GM21737 (cell line): ENCODE measurements around the gene KAT8.
"Not testable (repeated sequence)": the region's sequence is repeated elsewhere in the genome, so short reads cannot be mapped to it uniquely, and the experiment has no call there.

ENCODE experiments used
- ATAC-seq: cut with Tn5 transposase; IDR thresholded peaks from one replicate; pipeline ENCODE4 v1.9.1; 2021; ENCODE audit warnings: mild to moderate bottlenecking, moderate library complexity; ENCODE audit not compliant: unreplicated experiment

KAT8 gene

DNA sequence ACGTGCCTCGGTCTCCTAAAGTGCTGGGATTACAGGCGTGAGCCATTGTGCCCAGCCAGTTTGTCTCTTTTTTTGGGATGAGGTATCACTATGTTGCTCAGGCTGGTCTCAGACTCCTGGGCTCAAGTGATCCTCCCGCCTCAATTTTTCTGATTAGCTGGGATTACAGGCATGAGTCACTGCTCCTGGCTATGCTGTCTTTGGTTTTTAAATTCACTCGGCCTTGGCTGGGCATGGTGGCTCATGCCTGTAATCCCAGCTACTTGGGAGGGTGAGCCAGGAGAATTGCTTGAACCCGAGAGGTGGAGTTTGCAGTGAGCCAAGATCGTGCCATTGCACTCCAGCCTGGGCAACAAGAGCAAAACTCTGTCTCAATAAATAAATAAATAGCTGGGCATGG is 27.0 kb downstream of the KAT8 start:
- ATAC-seq = not testable (repeated sequence)

DNA sequence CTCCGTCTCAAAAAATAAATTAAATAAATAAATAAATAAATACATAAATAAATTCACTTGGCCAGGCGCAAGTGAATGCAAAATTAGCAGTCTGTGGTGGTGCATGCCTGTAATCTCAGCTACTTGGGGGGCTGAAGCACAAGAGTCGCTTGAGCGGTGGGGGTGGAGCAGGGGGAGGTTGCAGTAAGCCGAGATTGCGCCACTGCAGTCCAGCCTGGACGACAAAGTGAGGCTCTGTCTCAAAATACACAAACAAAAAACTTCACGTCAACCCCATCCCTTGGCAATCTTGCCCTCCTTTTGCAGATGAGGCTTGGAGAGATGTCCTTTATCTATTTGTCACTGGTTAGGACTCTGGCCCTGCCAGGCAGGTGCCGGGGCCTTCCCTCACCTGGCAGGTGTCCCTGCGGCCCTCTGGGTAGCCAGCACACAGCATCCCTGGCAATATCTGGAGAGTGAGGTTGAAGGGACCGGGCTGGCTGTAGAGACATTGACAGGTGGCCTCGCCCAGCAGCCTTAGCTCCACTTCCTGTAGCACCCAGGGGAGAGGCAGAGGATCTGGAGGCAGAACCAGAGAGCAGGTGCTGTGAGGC is 28.0 kb downstream of the KAT8 start:
- ATAC-seq = no peak

DNA sequence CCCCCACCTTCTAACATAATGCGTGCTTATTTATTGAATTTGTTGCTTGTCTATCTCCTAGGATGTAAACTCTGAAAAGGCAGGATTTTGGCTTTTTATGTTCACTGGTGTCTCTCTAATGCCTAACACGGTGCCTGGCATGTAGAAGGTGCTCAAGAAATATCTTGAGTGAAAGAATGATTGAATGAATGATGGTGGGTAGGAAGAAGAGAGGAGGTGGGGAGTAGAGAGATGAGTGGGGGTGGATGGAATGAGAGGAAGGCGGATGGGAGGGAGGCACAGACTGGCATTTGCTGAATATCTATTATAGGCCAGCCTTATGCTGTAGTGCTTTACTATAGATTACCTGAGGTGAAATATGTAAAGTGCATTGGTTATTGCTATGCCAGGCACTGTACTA is 30.1 kb downstream of the KAT8 start:
- no peak for ATAC-seq

DNA sequence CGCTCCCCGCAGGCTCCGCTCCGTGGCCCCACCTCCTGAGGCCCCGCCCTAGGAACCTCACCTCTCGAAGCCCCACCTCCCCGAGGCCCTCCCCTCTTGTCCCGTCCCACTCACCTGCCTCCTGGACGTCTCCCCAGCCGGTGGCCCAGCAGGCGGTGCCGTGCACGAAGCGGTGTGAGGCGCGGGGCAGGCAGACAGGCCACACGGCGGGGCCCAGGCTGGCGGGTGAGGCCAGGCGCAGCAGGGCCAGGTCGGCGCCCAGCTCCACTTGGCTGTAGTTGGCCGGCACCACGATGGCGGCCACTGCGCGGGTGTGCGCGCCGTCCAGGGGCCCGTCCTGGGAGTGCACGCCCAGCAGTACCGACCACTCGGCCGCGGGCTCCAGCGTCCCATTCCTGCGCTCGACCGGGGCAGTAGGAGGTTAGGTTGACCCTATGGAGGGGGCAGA is 30.8 kb downstream of the KAT8 start:
- no peak for ATAC-seq

DNA sequence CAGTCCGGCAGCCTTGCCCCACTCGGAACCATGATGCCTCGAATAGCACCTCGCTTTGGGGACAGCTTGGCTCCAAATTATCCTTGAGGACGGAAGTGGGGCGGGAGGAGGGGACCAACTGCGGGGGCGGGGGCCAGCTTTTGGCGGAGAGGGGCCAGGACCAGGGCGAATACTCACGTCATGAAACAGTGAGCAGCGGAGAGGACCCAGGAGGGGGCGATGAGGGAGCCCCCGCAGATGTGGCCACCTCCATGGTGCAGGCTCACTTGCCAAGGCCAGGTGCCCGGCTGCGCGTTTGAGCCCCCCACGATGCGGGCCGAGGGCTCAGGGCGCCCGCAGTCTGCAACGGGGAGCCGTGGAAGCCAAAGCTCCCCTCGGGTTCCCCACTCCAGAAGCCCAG is 31.4 kb downstream of the KAT8 start:
- ATAC-seq = no peak

DNA sequence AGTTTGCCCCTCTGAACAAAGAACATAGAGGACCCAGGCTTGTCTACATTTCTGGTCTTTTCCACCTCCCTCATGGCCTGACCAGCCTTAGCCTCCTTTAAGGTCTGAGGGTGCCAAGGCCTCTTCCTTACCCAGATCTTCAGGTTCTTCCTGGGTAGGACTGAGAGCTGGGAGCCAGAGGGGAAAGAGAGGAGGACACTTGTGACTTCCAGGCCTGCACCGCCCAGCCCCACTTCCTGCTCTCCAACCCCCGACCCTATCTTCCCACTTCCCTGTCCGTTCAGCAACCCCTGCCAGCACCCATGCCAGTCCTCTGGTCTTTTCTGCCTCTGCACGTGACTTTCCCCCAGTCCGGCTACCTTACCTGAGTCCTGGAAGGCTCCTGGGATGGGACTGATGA is 31.9 kb downstream of the KAT8 start:
- ATAC-seq = no peak

DNA sequence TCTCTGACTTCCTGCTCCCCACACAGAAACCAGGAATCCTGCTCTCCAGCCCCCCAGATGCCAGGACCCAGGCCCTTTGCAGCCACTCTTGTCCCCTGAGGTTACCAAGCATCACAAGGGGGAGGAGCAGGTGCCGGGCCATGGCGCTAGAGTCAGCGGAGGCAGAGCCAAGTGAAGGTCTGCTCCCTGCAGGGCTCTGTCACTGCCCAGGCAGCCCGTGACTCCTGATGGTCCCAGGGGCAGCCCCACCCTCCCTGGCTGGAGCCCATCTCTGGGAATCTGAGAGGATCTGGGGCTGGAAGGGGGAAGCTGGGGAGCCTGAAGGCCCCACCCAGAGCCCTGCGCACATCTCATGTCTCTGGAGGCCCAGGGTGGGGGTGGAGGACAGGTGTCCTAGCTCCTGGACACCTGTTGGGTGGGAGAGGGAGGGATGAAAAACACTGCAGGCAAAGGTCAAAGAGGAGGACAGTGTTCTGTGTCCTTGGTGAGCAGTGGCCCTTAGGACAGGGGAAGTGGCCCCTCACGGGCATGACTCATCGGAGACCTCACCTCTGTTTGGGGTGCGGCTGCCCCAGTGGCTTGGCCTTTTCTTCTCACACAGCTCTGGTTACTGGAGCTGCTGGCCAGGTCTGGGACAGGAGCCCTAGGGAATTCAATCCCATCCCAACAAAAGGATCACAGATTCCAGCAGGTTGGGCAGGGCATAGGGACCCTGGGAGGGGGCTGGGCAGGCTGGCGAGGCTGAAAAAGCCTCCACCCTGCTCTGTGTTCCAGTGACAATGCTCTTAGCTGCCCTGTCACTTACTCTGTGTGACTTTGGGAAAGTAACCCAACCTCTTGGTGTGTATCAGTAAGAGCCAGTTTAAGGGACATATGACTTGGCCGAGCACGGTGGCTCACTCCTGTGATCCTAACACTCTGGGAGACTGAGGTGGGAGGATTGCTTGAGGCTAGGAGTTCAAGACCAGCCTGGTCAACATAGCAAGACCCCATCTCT is 32.7 kb downstream of the KAT8 start, which contains the start of gene PRSS36:
PRSS36 (minus strand) TSS at position 173 of the 997 bp plus-strand sequence; CDS start at position 142, 31 bp downstream.
- no peak for ATAC-seq

DNA sequence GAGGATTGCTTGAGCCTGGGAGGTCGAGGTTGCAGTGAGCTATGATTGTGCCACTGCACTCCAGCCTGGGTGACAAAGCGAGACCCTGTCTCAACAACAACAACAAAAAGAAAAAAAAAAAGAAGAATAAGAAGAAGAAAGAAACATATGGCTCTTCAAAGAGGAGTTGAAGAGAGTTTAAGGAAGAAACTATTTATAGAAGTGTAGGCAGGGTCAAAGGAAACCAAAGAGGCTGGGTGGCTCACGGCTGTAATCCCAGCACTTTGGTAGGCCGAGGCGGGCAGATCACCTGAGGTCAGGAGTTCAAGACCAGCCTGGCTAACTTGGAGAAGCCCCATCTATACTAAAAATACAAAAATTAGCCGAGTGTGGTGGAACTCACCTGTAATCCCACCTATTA is 33.5 kb downstream of the KAT8 start:
- not testable (repeated sequence) for ATAC-seq

DNA sequence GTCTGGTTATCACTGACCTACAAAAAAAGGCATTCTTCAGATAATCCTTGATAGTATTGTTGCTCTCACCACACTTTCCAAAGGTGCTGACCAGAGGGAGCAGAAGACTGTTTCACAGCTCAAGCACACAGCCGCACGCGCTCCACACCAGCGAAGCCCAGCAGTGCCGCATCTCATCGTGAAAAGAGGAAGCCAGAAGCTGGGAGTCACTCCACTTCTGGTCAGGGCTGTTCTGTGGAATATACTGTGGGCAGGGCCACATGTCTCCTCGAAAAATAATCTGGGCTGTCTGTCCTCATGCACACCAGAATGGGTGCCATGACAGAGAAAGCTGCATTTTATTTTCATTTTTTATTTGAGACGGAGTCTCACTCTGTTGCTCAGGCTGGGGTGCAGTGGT is 39.7 kb downstream of the KAT8 start:
- ATAC-seq = no peak

DNA sequence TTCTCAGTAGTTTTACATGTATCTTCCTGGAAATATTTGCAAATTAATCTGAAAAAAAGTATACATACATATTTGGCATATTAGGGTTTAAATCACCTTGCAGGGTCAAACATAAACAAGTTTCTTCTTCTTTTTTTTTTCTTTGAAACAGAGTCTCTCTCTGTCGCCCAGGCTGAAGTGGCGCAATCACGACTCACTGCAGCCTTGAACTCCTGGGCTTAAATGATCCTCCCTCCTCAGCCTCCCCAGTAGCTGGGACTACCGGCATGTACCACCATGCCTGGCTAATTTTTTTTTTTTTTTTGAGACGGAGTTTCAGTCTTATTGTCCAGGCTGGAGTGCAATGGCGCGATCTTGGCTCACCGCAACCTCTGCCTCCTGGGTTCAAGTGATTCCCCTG is 49.9 kb downstream of the KAT8 start:
- ATAC-seq = no peak

DNA sequence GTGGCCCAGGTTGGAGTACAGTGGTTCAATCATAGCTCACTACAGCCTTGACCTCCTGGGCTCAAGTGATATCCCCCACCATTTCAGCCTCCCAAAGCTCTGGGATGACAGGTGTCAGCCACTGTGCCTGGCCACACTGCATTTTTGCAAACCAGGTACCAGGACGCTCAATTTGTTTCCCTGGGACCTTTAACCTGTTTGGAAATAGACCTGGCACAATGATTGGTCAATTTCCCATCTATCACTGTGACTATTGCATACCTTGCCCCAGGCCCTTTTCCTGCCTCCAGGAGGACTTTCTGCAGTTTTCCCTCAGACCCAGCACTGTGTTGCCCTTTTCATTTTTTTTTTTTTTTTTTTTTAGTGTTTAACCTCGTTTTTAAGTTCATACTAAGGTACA is 51.4 kb downstream of the KAT8 start:
- ATAC-seq = no peak

DNA sequence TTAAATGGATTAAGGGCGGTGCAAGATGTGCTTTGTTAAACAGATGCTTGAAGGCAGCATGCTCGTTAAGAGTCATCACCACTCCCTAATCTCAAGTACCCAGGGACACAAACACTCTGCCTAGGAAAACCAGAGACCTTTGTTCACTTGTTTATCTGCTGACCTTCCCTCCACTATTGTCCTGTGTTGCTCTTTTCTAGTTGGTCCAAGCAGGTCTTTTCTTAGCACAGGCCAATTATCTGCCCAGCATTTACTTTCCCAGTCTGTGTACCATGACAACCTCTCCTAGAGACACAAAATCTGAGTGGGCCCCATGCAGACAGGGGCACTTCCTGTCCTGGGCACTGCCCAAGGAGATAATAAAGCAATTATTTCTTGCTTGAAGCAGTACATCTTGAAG is 52.6 kb downstream of the KAT8 start:
- ATAC-seq = not testable (repeated sequence)

DNA sequence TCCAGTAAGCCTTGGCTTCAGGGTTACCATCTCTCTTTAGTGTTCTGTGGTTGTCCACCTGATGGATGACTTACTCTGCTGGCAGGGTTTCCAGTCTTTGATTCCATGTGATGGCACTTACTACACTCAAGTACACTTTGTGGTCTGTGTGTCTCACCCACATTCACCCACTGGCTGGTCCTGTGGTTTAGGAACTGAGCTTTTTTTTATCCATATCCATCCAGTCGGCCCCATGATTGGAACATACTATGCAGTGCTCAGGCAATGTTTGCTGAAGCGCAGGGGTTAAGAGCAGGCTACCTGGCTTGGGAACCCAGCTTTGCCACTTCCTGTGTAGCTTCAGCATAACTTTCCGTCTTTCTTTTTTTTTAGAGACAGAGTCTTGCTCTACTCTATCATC is 59.7 kb downstream of the KAT8 start:
- no peak for ATAC-seq

DNA sequence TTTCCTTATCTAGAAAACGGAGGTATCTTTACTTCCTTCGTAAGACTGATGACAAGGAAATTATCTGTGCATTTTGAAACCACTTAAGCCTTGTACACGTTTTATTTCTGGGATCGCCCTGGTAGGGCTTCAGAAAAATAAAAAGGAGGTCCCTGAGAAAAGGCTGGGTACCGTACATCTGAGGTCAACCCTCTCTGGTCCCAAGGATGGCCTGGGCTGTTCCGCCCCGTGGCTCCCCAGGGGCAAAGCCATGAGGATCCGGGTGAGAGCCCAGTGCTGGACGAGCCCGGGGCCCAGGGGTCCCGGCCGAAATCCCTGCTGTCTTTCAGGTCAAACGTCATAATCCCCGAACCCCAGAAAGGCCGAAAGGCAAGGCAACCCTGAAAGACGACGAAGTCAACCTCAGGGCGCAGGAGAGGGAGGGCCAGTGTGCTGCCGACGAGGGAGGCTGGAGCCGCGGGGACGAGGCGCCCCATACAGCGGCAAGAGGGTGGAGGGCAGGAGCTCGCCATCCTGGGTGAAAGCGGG is 61.8 kb downstream of the KAT8 start:
- peak; percentile 2 for ATAC-seq

DNA sequence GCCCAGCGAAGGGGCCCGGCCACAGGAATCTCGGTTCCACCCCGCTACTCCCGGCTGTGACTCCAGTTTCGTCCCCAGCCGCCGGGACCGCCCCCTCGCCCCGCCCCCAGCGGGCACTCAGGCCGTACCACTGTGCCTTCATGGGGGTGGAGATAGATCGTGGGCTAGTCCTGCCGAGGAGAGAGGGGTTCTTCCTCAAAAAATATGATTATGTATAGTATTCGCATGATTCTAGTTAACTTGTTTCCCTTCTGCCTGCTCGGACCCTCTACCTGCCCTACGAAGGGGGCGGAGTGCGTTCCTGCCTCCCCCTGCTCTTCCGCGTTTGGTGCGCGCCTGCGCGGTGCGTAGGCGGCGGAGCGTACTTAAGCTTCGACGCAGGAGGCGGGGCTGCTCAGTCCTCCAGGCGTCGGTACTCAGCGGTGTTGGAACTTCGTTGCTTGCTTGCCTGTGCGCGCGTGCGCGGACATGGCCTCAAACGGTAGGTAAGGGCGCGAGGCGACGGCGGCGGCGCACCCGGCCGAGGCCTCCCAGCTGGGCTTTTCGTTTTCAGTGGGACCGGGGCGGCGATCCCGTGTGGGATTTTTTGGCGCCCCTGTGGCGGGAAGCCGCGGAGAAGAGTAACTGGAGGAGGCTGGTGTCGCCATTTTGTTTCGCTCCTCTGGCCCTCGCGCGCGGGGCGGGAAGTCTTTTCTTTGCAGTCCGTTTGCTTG is 62.4 kb downstream of the KAT8 start, which contains the start of gene FUS:
FUS (plus strand) TSS at position 393 of the 713 bp plus-strand sequence; CDS start at position 469, 76 bp downstream.
- peak; percentile 56 for ATAC-seq
